ENCODE measurements around the gene ADNP2.

ADNP2 gene

DNA sequence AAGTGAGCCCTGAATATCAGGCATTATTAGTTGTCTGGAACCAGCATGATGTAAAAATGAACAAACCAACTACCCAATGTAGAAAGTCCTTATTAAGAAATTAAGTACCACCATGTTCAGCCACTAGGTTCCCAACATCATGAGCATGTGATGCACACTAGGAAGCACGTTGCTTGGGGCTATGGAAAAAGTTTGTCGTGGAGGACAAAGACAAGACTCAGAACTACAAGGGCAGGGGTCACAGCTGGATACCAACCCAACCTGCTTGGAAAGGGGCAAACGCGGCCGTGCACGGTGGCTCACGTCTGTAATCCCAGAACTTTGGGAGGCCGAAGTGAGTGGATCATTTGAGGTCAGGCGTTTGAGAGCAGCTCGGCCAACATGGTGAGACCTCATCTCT lies 64.0 kb downstream of the ADNP2 start:
- DNase-seq: no peak

DNA sequence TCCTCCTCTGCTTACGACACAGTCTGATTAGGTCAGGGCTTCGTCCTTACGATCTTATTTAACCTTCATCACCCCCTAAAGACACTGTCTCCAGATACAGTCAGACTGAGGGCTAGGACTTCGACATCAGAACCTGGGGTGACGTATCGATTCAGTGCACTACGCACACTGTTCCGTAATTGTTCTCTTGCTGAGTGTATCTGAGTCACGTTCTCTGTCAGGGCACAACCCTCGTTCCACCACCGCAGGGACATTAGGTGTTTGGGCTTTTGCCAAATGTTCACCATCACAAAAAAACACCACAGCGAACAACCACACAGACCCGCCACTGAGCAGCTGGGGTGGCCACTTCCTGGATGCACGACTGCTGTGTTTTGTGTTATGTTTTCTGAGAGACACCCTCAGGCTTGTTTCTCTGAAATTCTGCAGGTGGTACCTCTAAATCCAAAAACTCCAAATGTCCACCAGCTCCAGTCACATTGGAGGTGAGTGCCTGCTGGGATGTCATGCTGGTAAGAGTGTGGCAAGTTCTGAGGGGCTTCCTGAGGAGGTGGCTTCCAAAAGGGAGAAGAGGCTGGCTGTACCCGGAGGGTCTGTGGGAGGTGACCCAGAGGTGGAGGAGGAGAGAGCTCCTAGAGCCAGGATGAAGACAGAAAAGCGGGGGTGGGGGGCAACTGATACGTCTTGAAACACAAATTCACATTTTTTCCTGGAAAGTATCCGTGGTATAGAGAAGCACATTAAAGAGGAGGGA lies 66.6 kb downstream of the ADNP2 start:
- no peak for DNase-seq

DNA sequence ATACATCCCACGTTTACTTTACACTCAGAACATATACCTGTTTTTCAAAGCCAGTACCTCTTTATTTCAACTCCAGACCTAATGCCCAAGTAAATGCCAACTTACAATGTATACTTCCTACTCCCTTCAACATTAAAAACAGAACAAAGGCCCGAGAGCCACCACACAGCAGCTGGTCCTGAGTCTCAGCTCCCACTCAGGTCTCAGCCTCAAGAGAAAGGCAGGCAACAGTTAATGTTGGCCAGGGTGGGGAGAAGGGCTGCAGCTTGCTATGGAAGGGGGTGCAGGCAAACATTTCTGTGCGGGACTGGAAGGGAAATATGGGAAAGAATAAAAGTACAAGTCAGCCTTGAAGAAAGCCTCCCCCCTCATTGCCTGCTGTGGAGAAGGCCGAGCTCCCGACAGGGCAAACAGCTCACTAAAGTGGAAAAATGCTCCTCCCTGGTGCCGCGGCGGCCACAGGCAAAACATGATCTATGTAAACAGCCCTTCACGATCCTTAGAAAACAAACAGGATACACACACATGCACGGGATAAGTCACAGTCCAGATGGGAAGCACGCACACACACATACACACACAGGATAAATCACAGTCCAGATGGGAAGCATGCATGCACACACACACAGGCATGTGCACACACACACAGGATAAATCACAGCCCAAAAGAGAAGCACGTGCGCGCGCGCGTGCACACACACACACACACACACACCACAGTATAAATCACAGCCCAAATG lies 67.4 kb downstream of the ADNP2 start:
- DNase-seq: peak; percentile 60

GRCh38 chr18:80177128-80177527 lies 68.1 kb downstream of the ADNP2 start:
- DNase-seq: no peak

- no peak for DNase-seq
Measured at GRCh38 chr18:80178935-80179818, 70.1 kb downstream of the ADNP2 start.

DNA sequence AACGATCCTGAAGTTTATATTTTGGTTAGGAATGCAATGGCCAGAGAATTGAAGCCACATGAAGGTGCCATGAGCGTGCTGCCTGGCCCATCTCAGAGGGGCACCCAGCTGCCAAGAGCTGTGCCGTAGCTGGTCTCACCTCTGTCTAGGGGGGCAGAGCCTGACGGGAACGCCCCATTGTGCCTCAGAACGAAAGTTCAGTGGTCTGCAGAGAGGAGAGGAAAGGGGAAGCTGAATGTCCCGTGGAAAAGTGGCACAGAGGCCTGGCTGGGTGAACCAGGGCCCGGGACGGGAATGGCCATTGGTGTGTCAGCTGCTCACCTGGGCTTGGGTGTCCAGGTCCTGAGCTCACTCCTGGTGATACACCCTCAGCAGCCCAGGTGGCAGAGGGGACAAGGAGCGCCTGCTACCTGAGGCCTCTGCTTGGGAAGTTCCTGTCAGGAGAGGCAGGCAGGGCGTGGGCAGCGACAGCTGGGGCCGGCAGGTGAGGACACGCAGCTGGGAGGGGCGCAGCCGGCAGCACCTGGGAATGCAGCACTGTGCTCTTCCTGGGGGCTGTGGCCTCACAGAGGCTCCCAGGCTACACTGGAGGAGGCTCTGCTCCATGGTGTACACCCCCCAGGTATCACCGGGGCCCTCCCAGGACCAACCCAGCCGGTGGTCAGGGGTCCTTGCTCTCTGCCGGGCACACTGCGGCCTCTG lies 70.9 kb downstream of the ADNP2 start:
- DNase-seq: peak; percentile 19

GRCh38 chr18:80180778-80181564 lies 71.9 kb downstream of the ADNP2 start:
- DNase-seq: no peak

DNA sequence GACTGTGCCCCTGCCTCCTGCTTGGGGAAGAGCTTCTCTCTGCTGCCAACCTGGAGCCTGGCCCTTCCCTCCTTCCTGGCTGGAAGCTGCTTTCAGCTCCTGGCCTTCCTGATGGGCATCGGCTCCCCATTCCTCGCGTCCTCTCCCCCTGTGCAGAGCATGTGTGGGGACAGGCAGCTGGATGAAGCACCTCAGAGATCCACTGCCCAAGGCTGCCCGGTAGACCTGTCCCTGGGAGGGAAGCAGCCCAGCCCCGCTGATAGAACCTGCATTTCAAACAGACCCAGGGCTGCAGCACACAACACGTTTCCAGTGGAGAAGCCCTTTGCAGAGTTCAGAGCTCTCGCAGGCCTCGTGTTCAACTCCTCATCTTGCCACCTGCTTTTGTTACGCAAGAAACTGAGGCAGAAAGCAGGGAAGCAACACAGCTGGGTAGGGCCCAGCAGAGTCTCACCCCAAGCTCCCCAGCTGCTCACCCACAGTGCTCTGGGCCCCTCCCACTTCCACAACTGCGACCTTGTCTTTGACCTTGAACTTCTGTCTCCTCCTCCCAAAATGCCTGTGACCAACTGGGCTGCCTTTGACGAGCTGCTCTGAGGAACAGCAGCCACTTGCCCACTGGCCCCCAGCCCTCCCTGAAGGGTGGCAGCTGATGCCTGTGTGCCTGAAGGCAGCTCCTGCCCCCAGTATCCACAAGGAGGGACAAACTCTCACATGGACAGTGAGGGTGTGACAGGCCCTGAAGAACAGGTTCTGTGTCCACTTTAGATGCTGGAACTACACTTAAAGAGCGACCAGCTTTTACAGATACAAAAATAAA lies 72.8 kb downstream of the ADNP2 start:
- DNase-seq: no peak

GRCh38 chr18:80182855-80183254 lies 73.8 kb downstream of the ADNP2 start:
- no peak for DNase-seq

GRCh38 chr18:80183273-80184050 lies 74.4 kb downstream of the ADNP2 start:
- no peak for DNase-seq

GRCh38 chr18:80184243-80184772 lies 75.2 kb downstream of the ADNP2 start:
- DNase-seq: no peak

- no peak for DNase-seq
Measured at GRCh38 chr18:80185545-80185944, 76.5 kb downstream of the ADNP2 start.

GRCh38 chr18:80187956-80188642 lies 79.0 kb downstream of the ADNP2 start:
- no peak for DNase-seq

DNA sequence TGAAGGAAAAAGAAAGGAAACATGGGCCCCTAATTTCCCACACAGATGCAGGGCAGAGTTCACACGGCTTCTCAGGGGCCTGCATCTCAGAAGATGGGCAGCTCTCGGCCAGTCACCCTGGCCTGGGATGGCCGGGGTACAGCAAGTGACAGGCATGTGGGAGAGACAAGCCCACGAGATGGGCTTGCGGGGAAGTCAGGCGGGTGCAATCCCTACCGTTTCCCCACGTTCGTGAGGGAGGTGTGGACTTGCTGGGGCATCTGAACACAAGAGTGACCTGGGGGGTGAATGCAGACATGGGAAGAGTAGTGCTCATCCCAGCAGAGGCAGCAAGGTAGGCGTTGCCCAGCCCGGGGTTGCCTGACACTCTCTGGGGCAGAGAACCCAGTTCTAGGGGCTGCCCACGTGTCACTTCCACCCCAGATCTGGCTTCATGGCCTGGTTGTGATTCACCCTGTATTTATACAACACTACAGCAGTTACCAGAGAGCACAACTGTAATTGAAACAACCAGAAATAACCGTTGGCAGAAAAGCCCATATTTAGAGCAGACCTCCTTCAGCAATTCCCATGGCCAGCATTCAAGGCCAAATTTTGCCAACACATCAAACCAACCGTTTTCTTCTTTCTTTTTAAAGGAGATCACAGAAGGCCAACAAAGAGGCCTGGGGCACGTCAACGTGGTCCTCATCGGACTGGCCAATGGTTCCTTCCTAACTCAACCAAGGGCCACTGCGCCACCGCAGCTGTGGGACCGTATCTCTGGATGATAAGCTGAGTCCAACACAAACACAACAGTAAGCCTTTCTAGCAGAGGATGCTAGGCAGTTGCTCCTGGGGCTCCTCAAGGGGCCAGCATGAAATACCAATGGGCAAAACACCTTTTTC lies 79.8 kb downstream of the ADNP2 start:
- no peak for DNase-seq

DNA sequence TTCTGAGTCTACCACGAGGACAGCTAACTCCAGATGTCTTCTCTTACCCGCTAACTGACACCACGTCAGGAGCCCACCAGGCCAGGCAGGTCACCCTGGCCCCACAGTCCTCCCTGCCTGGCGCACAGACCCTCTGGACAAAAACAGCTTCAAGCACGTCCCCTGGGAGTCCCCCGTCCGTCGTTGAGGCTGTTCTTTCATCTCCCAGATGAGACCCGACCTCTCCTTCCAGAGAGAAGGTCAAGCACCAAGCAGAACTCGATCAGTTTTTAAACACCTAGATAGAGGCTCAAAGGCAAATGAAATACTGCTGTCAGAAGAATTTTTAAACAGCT lies 80.4 kb downstream of the ADNP2 start:
- no peak for DNase-seq
